Esophagus muscularis mucosa (tissue), 3 donors: ENCODE results near the gene KRT83.

Source experiments
- CTCF ChIP-seq, 3 experiments: fragments of 200-600 bp in 2 of 3; fragments of 450-650 bp in 1 of 3; sonication (generic) in 2 of 3; IDR thresholded peaks; one replicate each; pipeline ENCODE4 v1.5.1; 2017 to 2019; ENCODE audit warnings: antibody characterized with exemption in 3 of 3, mild to moderate bottlenecking in 2 of 3, moderate library complexity in 1 of 3
- POLR2A ChIP-seq: fragments of 450-650 bp; IDR thresholded peaks from one replicate; pipeline ENCODE4 v1.6.1; 2017; ENCODE audit warnings: antibody characterized with exemption, moderate library complexity, mild to moderate bottlenecking, low read depth

DNA sequence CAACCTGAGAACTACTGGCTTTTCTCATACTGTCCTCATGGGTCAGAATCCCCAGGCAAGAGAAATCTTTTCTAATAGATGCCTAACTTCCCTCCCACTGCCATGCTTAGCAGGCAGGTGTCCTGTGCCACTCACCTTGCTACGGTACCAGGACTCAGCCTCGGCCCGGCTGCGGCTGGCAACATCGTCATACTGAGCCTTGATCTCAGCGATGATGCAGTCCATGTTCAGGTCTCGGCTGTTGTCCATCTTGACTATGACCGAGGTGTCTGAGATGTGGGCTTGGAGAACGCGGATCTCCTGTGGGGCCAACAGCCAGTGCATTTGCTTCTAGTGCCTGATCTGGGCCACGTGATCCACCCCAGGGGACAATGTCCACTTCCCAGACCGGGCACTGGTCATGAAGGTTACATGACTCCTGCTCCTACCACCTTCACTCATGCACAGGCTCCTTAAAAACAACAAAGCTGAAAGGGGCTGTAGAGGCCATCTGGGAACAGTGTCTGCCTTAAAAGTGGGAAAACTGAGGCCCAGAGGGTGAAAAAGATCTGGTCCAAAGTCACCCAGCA is 42.0 kb upstream of the KRT83 start:
- TF ChIP-seq CTCF (IDR thresholded peaks at IDR 0.05) (no peak), POLR2A (no peak)
